SKM-1 treated with dmso at 0.1 percent for 144 hours (cell line): ENCODE results near the gene PKP4.

Experiments
- DNase-seq: peaks from one replicate; lab custom pipeline; 2025; ENCODE audit not compliant: unreplicated experiment; lab: John Stamatoyannopoulos, UW

PKP4 gene

GRCh38 chr2:158542577-158542976 lies 85.8 kb downstream of the PKP4 start:
- DNase-seq, result no peak

GRCh38 chr2:158543957-158544356 lies 87.2 kb downstream of the PKP4 start:
- DNase-seq, result no peak

GRCh38 chr2:158544998-158545397 lies 88.2 kb downstream of the PKP4 start:
- peak; percentile 8 for DNase-seq

GRCh38 chr2:158546412-158547144 lies 89.8 kb downstream of the PKP4 start:
- no peak for DNase-seq

GRCh38 chr2:158553257-158553656 lies 96.5 kb downstream of the PKP4 start:
- no peak for DNase-seq

- DNase-seq, result no peak
These were observed 98.2 kb downstream of the PKP4 start for GRCh38 chr2:158554996-158555395.

- no peak for DNase-seq
These were observed 99.4 kb downstream of the PKP4 start for GRCh38 chr2:158556124-158556523.

GRCh38 chr2:158557752-158558151 lies 101.0 kb downstream of the PKP4 start:
- DNase-seq, result no peak

- no peak for DNase-seq
These were observed 102.5 kb downstream of the PKP4 start for GRCh38 chr2:158559252-158559651.

GRCh38 chr2:158560259-158560658 lies 103.5 kb downstream of the PKP4 start:
- no peak for DNase-seq

GRCh38 chr2:158561054-158561453 lies 104.3 kb downstream of the PKP4 start:
- DNase-seq, result no peak

- no peak for DNase-seq
These were observed 110.5 kb downstream of the PKP4 start for GRCh38 chr2:158567208-158567607.

GRCh38 chr2:158569284-158569683 lies 112.5 kb downstream of the PKP4 start:
- DNase-seq, result no peak

- no peak for DNase-seq
These were observed 114.1 kb downstream of the PKP4 start for GRCh38 chr2:158570869-158571268.

- DNase-seq, result no peak
These were observed 117.0 kb downstream of the PKP4 start for GRCh38 chr2:158573739-158574138.

GRCh38 chr2:158575051-158575635 lies 118.4 kb downstream of the PKP4 start:
- no peak for DNase-seq

GRCh38 chr2:158577141-158577540 lies 120.4 kb downstream of the PKP4 start:
- DNase-seq, result no peak

- DNase-seq, result no peak
These were observed 122.1 kb downstream of the PKP4 start for GRCh38 chr2:158578703-158579330.

GRCh38 chr2:158579928-158580327 lies 123.2 kb downstream of the PKP4 start:
- DNase-seq, result no peak

- DNase-seq, result no peak
These were observed 124.0 kb downstream of the PKP4 start for GRCh38 chr2:158580760-158581159.

GRCh38 chr2:158582670-158583069 lies 125.9 kb downstream of the PKP4 start:
- no peak for DNase-seq

- no peak for DNase-seq
These were observed 127.2 kb downstream of the PKP4 start for GRCh38 chr2:158583923-158584322.
